HL-60 (cell line): ENCODE measurements around the gene SLC24A1.

Experiments used
- DNase-seq, 2 experiments: peaks; one replicate each; pipeline ENCODE4 v3.0.0-alpha.2; 2010 to 2020; ENCODE audit warnings: low read depth in 1 of 2, low spot score in 1 of 2
- H3K27ac ChIP-seq: fragments of 250-450 bp; sonication (Bioruptor Pico); replicated peaks from 2 replicates; pipeline ENCODE4 v1.5.1; 2020; ENCODE audit warnings: mild to moderate bottlenecking, moderate library complexity
- H3K27me3 ChIP-seq: fragments of 250-450 bp; sonication (Bioruptor Pico); 2 replicates; pipeline ENCODE4 v1.5.1; 2021; ENCODE audit warnings: mild to moderate bottlenecking, moderate library complexity; ENCODE audit not compliant: insufficient read depth, poor library complexity, severe bottlenecking
- H3K4me3 ChIP-seq: replicated peaks from 2 replicates; pipeline ENCODE4 v1.5.1; 2011; ENCODE audit warnings: mild to moderate bottlenecking, control low read depth, low read length; ENCODE audit not compliant: insufficient read depth
- CTCF ChIP-seq: IDR thresholded peaks from one replicate; pipeline ENCODE4 v1.5.1; 2011; ENCODE audit warnings: low read length, control low read depth, inconsistent platforms; ENCODE audit not compliant: insufficient read depth
- GABPA ChIP-seq: IDR thresholded peaks from 2 replicates; pipeline ENCODE4 v1.6.1; 2012; ENCODE audit warnings: low read depth
- POLR2AphosphoS5 ChIP-seq: IDR thresholded peaks from 2 replicates; pipeline ENCODE4 v1.6.1; 2012; ENCODE audit warnings: low read depth
- REST ChIP-seq: IDR thresholded peaks from 2 replicates; pipeline ENCODE4 v1.6.1; 2012; ENCODE audit warnings: low read depth; ENCODE audit not compliant: insufficient replicate concordance
- SPI1 ChIP-seq: IDR thresholded peaks from 2 replicates; pipeline ENCODE4 v1.6.1; 2012; ENCODE audit warnings: low read depth, mild to moderate bottlenecking, borderline replicate concordance

Gene SLC24A1

DNA sequence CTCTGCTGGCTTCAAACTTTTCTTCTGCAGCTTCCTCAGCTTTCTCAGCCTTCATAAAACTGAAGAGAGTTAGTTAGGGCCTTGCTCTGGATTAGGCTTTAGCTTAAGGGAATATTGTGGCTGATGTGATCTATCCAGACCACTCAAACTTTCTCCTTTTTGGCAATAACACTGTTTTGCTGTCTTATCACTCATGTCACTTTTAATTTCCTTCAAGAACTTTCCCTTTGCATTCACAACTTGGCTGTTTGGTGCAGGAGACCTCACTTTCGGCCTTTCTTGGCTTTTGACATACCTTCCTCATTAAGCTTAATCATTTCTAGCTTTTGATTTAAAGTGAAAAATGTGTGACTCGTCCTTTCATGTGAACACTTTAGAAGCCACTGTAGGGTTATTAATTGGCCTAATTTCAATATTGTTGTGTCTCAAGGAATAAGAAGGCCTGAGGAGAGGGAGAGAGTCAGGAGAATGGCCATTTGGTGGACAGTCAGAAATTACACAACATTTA lies 60.7 kb downstream of the SLC24A1 start:
- Histone ChIP-seq H3K27ac (no peak overlapping the region), H3K4me3 (no peak overlapping the region), H3K27me3 (no peaks in the 10 kb centered on the region)
- no peak for DNase-seq
- TF ChIP-seq POLR2AphosphoS5 (no peak), SPI1 (no peak), REST (no peak)

DNA sequence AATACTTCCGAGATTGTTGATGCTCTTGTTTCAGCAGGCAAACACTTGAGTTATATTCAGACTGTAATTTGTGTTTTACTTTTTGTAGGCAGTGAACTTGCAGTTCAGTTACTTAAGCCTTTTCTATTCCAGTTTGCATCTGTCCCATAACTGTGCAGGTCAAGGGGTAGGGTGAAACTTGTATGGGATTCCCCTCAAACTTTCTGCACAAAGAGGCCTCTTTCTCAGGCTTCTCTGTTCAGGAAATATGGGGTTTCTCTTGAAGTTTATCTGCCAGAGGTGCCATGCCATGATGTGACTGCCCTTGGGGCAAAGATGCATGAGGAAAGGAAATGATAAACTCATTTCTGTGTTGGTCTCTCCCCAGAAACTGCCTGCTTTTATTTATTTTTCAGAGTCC lies 66.7 kb downstream of the SLC24A1 start:
- no peak for DNase-seq
- Histone ChIP-seq H3K4me3 (no peak overlapping the region), H3K27me3 (no peaks in the 10 kb centered on the region), H3K27ac (no peak overlapping the region)
- TF ChIP-seq CTCF (no peak), POLR2AphosphoS5 (no peak), SPI1 (no peak), REST (no peak), GABPA (no peak)

DNA sequence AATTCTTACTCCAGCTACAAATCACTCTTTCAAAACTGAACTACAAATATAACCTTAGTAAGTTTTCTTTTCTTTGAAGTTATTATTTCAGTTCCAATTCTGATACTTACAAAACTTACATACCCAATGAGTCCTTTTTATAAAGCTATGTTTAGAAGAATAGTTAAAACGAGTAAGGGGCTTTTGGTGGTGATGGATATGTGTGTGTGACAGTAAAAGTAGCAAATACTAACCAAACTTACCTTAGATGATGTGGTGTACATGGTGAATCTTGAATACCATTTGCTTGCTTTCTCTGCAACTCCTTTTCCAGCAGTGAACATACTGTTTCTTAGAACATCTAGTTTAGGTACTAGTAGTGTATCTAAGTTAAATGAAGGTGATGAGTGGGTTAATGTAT lies 68.4 kb downstream of the SLC24A1 start:
- Histone ChIP-seq H3K27me3 (no peaks in the 10 kb centered on the region), H3K4me3 (no peak overlapping the region), H3K27ac (no peak overlapping the region)
- TF ChIP-seq REST (no peak), SPI1 (no peak), CTCF (no peak), POLR2AphosphoS5 (no peak), GABPA (no peak)
- no peak for DNase-seq
